HL-60 (cell line): ENCODE measurements around the gene SLC1A7.

ENCODE experiments used
- DNase-seq, 2 experiments: peaks; one replicate each; pipeline ENCODE4 v3.0.0-alpha.2; 2010 to 2020; ENCODE audit warnings: low read depth in 1 of 2, low spot score in 1 of 2
- H3K27ac ChIP-seq: fragments of 250-450 bp; sonication (Bioruptor Pico); replicated peaks from 2 replicates; pipeline ENCODE4 v1.5.1; 2020; ENCODE audit warnings: mild to moderate bottlenecking, moderate library complexity
- H3K27me3 ChIP-seq: fragments of 250-450 bp; sonication (Bioruptor Pico); 2 replicates; pipeline ENCODE4 v1.5.1; 2021; ENCODE audit warnings: mild to moderate bottlenecking, moderate library complexity; ENCODE audit not compliant: insufficient read depth, poor library complexity, severe bottlenecking
- H3K4me3 ChIP-seq: replicated peaks from 2 replicates; pipeline ENCODE4 v1.5.1; 2011; ENCODE audit warnings: mild to moderate bottlenecking, control low read depth, low read length; ENCODE audit not compliant: insufficient read depth
- GABPA ChIP-seq: IDR thresholded peaks from 2 replicates; pipeline ENCODE4 v1.6.1; 2012; ENCODE audit warnings: low read depth
- POLR2AphosphoS5 ChIP-seq: IDR thresholded peaks from 2 replicates; pipeline ENCODE4 v1.6.1; 2012; ENCODE audit warnings: low read depth
- SPI1 ChIP-seq: IDR thresholded peaks from 2 replicates; pipeline ENCODE4 v1.6.1; 2012; ENCODE audit warnings: low read depth, mild to moderate bottlenecking, borderline replicate concordance
- TF ChIP-seq, protein P1 (sequence below): IDR thresholded peaks from 2 replicates; pipeline ENCODE4 v1.6.1; 2012; ENCODE audit warnings: low read depth; ENCODE audit not compliant: insufficient replicate concordance
- TF ChIP-seq, protein P2 (sequence below): IDR thresholded peaks from one replicate; pipeline ENCODE4 v1.5.1; 2011; ENCODE audit warnings: low read length, control low read depth, inconsistent platforms; ENCODE audit not compliant: insufficient read depth

SLC1A7 gene

GRCh38 chr1:53086491-53087070, 55.9 kb downstream of the SLC1A7 start:
- TF ChIP-seq, protein P1, sequence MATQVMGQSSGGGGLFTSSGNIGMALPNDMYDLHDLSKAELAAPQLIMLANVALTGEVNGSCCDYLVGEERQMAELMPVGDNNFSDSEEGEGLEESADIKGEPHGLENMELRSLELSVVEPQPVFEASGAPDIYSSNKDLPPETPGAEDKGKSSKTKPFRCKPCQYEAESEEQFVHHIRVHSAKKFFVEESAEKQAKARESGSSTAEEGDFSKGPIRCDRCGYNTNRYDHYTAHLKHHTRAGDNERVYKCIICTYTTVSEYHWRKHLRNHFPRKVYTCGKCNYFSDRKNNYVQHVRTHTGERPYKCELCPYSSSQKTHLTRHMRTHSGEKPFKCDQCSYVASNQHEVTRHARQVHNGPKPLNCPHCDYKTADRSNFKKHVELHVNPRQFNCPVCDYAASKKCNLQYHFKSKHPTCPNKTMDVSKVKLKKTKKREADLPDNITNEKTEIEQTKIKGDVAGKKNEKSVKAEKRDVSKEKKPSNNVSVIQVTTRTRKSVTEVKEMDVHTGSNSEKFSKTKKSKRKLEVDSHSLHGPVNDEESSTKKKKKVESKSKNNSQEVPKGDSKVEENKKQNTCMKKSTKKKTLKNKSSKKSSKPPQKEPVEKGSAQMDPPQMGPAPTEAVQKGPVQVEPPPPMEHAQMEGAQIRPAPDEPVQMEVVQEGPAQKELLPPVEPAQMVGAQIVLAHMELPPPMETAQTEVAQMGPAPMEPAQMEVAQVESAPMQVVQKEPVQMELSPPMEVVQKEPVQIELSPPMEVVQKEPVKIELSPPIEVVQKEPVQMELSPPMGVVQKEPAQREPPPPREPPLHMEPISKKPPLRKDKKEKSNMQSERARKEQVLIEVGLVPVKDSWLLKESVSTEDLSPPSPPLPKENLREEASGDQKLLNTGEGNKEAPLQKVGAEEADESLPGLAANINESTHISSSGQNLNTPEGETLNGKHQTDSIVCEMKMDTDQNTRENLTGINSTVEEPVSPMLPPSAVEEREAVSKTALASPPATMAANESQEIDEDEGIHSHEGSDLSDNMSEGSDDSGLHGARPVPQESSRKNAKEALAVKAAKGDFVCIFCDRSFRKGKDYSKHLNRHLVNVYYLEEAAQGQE = no peak
- TF ChIP-seq POLR2AphosphoS5 (no peak), GABPA (no peak), SPI1 (no peak)
- TF ChIP-seq, protein P2, sequence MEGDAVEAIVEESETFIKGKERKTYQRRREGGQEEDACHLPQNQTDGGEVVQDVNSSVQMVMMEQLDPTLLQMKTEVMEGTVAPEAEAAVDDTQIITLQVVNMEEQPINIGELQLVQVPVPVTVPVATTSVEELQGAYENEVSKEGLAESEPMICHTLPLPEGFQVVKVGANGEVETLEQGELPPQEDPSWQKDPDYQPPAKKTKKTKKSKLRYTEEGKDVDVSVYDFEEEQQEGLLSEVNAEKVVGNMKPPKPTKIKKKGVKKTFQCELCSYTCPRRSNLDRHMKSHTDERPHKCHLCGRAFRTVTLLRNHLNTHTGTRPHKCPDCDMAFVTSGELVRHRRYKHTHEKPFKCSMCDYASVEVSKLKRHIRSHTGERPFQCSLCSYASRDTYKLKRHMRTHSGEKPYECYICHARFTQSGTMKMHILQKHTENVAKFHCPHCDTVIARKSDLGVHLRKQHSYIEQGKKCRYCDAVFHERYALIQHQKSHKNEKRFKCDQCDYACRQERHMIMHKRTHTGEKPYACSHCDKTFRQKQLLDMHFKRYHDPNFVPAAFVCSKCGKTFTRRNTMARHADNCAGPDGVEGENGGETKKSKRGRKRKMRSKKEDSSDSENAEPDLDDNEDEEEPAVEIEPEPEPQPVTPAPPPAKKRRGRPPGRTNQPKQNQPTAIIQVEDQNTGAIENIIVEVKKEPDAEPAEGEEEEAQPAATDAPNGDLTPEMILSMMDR = no peak
- no peak for DNase-seq
- Histone ChIP-seq H3K4me3 (no peak overlapping the region), H3K27me3 (no peaks in the 10 kb centered on the region), H3K27ac (no peak overlapping the region)

GRCh38 chr1:53085405-53085804, 57.0 kb downstream of the SLC1A7 start:
- TF ChIP-seq, protein P2 = no peak
- TF ChIP-seq GABPA (no peak), SPI1 (no peak), POLR2AphosphoS5 (no peak)
- TF ChIP-seq, protein P1 = no peak
- H3K27ac ChIP-seq = no peak overlapping the region
- no peak for DNase-seq
- no peaks in the 10 kb centered on the region for H3K27me3 ChIP-seq
- H3K4me3 ChIP-seq = no peak overlapping the region

- DNase-seq = no peak
- TF ChIP-seq SPI1 (no peak), GABPA (no peak), POLR2AphosphoS5 (no peak)
- TF ChIP-seq, protein P2 = no peak
- TF ChIP-seq, protein P1 = no peak
- Histone ChIP-seq H3K27ac (no peak overlapping the region), H3K4me3 (no peak overlapping the region), H3K27me3 (no peaks in the 10 kb centered on the region)
Observed at GRCh38 chr1:53084589-53084971, 57.9 kb downstream of the SLC1A7 start.
